Lung (tissue), 12 donors: Measurements from ENCODE around the gene MFAP2. TPM values are rescaled to one million over a fixed set of nuclear protein-coding genes. Genes with fewer than 3 reads are reported as not detected.

Experiments
- ATAC-seq: fragments of 200-7000 bp; cut with Tn5 transposase; one replicate; pipeline ENCODE4 v1.9.1; 2020; ENCODE audit warnings: moderate number of reproducible peaks; ENCODE audit not compliant: insufficient read depth, low FRiP score
- DNase-seq, 3 donors: peaks; one replicate each; pipeline ENCODE4 v3.0.0-alpha.2; 2013 to 2017
- H3K27ac ChIP-seq, 2 donors: one replicate each; pipeline ENCODE4 v1.5.1; 2013; ENCODE audit warnings: mild to moderate bottlenecking in 2 of 2, moderate library complexity in 2 of 2, control low read depth in 1 of 2, inconsistent platforms in 1 of 2, low read depth in 1 of 2, low read length in 1 of 2
- H3K27me3 ChIP-seq, 3 donors: one replicate each; pipeline ENCODE4 v1.5.1; 2013; ENCODE audit warnings: low read length in 2 of 3; ENCODE audit not compliant: control insufficient read depth in 3 of 3, insufficient read depth in 3 of 3
- H3K36me3 ChIP-seq, 4 donors: one replicate each; pipeline ENCODE4 v1.5.1; 2013; ENCODE audit warnings: low read length in 4 of 4, mild to moderate bottlenecking in 1 of 4, moderate library complexity in 1 of 4; ENCODE audit not compliant: control insufficient read depth in 4 of 4, insufficient read depth in 4 of 4
- H3K4me1 ChIP-seq, 5 donors: one replicate each; pipeline ENCODE4 v1.5.1; 2013; ENCODE audit warnings: low read length in 5 of 5, mild to moderate bottlenecking in 2 of 5, moderate library complexity in 1 of 5; ENCODE audit not compliant: control insufficient read depth in 5 of 5, insufficient read depth in 5 of 5
- H3K4me3 ChIP-seq: one replicate; pipeline ENCODE4 v1.5.1; 2013; ENCODE audit warnings: mild to moderate bottlenecking, control low read depth, moderate library complexity
- H3K9ac ChIP-seq, 2 donors: one replicate each; pipeline ENCODE4 v1.5.1; 2013; ENCODE audit warnings: low read length in 2 of 2, control low read depth in 1 of 2; ENCODE audit not compliant: insufficient read depth in 1 of 2
- H3K9me3 ChIP-seq, 4 donors: one replicate each; pipeline ENCODE4 v1.5.1; 2013; ENCODE audit warnings: low read length in 3 of 4, mild to moderate bottlenecking in 1 of 4, moderate library complexity in 1 of 4; ENCODE audit not compliant: control insufficient read depth in 4 of 4, insufficient read depth in 3 of 4
- WGBS, 2 donors: extraction: QIAGEN DNeasy Blood & Tissue Kit; methylation state at CpG; one replicate each; pipeline ENCODE4 v1.1.7; 2013; 5-methylcytosine and 5-hydroxymethylcytosine counted together
- polyA plus RNA-seq, 2 donors: library from polyadenylated mRNA; stranded (reverse); fragments of 200-250 nt; gene quantifications; one replicate each; pipeline ENCODE4 v1.2.1, GENCODE V29; 2013
- total RNA-seq, 2 donors: library from RNA; depleted of rRNA in 1 of 2; stranded (reverse); fragments of >200 nt in 1 of 2; gene quantifications; one replicate each; pipeline ENCODE4 v1.2.1, GENCODE V29; 2014 to 2021
- TF ChIP-seq, protein P1 (sequence below): IDR thresholded peaks from 2 replicates; pipeline ENCODE4 v1.5.1; 2012; ENCODE audit warnings: mild to moderate bottlenecking; ENCODE audit errors: control extremely low read depth, extremely low read depth
- donor health status: control.
- donor health status: control.
- donor health status: Bipolar disorder and iron deficiency.
- donor health status: healthy.
- donor health status: DM: yes; HTN: yes; CAD: no.

MFAP2 gene
- total and polyA plus RNA-seq, 4 donors = 7.4 to 28.5 (median 12.5) TPM

DNA sequence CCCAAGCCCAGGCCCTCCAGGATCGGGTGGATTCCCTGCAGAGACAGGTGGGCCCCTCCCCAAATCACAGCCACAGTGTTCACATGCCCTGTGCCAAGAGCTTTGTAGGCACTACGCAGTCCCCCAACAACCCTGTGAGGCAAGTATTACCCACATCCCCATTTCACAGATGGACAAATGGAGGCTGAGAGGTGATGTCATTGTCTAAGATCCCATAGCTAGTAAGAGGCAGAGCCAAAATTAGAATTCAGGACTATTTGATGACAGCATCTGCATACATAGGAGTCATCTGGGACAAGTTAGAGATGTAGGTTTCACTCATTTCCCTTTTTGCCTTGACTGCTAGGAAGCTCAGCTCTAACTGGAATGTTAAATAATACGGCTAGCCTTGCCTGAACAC, 12.0 kb downstream of the MFAP2 start:
- ATAC-seq (no peak), DNase-seq (no peak)
- H3K36me3 ChIP-seq = peaks cover 0 to 20% (median 7%) of the 10 kb centered on the region in 4 donors

DNA sequence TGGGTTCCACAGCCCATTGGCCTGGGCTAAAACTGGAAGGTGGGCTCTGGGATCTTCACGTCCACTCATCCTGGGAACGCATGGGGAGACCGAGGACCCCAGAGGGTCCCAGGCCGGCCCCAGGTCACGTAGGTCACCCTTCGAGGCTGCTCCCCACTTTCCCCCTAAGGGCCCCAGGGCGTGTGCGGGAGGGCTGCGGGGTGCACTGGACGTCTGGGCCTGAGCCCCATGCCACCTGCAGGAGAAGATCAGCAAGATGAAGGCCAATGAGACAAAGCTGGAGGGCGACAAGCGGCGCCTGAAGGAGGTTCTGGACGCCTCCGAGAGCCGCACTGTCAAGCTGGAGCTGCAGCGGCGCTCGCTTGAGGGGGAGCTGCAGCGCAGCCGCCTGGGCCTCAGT, 12.5 kb downstream of the MFAP2 start:
- Histone ChIP-seq H3K27me3 (no peaks in the 10 kb centered on the region), H3K36me3 (peaks cover 0 to 20% (median 4%) of the 10 kb centered on the region in 4 donors), H3K9ac (no peak overlapping the region), H3K9me3 (peaks cover 0 to 1% (median 0%) of the 10 kb centered on the region in 4 donors), H3K27ac (no peak overlapping the region), H3K4me1 (peaks cover 0 to 34% (median 10%) of the 10 kb centered on the region in 5 donors), H3K4me3 (no peak overlapping the region)
- DNase-seq (no peak), ATAC-seq (no peak)
- TF ChIP-seq, protein P1, sequence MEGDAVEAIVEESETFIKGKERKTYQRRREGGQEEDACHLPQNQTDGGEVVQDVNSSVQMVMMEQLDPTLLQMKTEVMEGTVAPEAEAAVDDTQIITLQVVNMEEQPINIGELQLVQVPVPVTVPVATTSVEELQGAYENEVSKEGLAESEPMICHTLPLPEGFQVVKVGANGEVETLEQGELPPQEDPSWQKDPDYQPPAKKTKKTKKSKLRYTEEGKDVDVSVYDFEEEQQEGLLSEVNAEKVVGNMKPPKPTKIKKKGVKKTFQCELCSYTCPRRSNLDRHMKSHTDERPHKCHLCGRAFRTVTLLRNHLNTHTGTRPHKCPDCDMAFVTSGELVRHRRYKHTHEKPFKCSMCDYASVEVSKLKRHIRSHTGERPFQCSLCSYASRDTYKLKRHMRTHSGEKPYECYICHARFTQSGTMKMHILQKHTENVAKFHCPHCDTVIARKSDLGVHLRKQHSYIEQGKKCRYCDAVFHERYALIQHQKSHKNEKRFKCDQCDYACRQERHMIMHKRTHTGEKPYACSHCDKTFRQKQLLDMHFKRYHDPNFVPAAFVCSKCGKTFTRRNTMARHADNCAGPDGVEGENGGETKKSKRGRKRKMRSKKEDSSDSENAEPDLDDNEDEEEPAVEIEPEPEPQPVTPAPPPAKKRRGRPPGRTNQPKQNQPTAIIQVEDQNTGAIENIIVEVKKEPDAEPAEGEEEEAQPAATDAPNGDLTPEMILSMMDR = no peak
- WGBS, 2 donors = 93 to 95% methylated on average over 21 of the region's 21 CpGs

More for the DNA sequence above, 12.0 kb downstream of the MFAP2 start:
- no peak overlapping the region for H3K27ac ChIP-seq
- H3K9ac ChIP-seq = no peak overlapping the region
- no peaks in the 10 kb centered on the region for H3K27me3 ChIP-seq
- H3K4me1 ChIP-seq = peaks cover 0 to 34% (median 10%) of the 10 kb centered on the region in 5 donors
- TF ChIP-seq, protein P1 = no peak
- WGBS, 2 donors = 94 to 95% methylated on average over 3 of the region's 3 CpGs
- no peak overlapping the region for H3K4me3 ChIP-seq
- no peaks in the 10 kb centered on the region for H3K9me3 ChIP-seq

DNA sequence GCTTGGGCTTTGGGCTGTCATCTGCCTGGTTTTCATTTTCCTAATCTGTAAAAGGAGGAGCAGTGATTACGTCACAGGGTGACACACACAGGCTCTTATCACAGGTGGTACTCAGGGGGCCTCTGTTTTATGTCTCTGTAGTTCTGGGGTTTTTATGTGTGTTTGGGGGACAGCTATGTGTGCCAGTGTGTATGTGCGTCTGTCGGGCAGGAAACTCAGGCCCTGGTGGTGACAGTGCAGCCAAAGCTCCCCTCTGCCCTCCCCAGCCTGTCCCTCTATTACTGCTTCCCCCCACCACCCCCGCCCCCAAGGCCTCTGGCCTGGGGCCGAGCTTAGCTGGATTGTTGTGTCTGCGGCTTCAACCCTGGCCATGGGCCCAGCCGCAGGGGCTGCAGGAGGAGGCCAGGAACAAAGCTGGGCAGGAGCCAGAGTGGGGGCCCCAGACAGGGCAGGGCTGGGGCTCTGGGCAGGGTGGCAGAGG, 13.3 kb downstream of the MFAP2 start:
- H3K9me3 ChIP-seq = peaks cover 0 to 1% (median 0%) of the 10 kb centered on the region in 4 donors
- ATAC-seq (no peak), DNase-seq (peak; percentile 92 to 96 (median 92))
- peak overlapping the region in 1 of 2 donors; percentile 16 for H3K27ac ChIP-seq
- H3K9ac ChIP-seq = no peak overlapping the region
- 38 to 80% methylated on average over 7 of the region's 7 CpGs for WGBS, 2 donors
- TF ChIP-seq, protein P1 = no peak
- H3K36me3 ChIP-seq = peaks cover 0 to 20% (median 4%) of the 10 kb centered on the region in 4 donors
- no peaks in the 10 kb centered on the region for H3K27me3 ChIP-seq
- H3K4me1 ChIP-seq = peaks cover 0 to 29% (median 10%) of the 10 kb centered on the region in 5 donors
- no peak overlapping the region for H3K4me3 ChIP-seq

DNA sequence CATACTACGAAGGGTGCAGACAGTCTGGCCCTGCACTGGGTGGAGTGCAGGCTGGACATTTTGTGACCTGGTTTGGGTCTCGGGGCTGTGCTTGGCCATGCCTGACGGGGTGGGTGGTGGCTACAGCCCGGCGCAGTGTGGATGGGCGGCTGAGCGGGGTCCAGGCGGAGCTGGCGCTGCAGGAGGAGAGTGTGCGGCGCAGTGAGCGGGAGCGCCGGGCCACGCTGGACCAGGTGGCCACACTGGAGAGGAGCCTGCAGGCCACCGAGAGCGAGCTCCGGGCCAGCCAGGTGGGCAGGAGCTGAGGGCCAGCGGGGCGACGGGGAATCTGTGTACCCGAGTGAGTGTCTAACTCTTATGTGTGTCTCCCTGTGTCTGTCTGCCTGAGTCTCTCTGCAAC, 14.1 kb downstream of the MFAP2 start:
- ATAC-seq = no peak
- 98% methylated on average over 22 of the region's 22 CpGs for WGBS, 2 donors
- TF ChIP-seq, protein P1 = no peak
- no peak overlapping the region for H3K27ac ChIP-seq
- H3K9ac ChIP-seq = no peak overlapping the region
- no peak for DNase-seq
- H3K36me3 ChIP-seq = peaks cover 0 to 19% (median 4%) of the 10 kb centered on the region in 4 donors
- peaks cover 0 to 27% (median 9%) of the 10 kb centered on the region in 5 donors for H3K4me1 ChIP-seq
- H3K4me3 ChIP-seq = no peak overlapping the region
- no peaks in the 10 kb centered on the region for H3K27me3 ChIP-seq
- peaks cover 0 to 1% (median 0%) of the 10 kb centered on the region in 4 donors for H3K9me3 ChIP-seq
